Neural cell (in vitro differentiated cells): Measurements from ENCODE around the gene LDHD. TPM values are rescaled to one million over a fixed set of nuclear protein-coding genes. Genes with fewer than 3 reads are reported as not detected.

Experiments used
- H2AFZ ChIP-seq: fragments of 200-600, 300-800 bp; sonication (generic), shearing (Covaris generic); 2 replicates; pipeline ENCODE4 v1.6.0; 2014; ENCODE audit warnings: low read depth, mild to moderate bottlenecking, antibody characterized with exemption, low read length, moderate library complexity
- H3F3A ChIP-seq: fragments of 200-600 bp; shearing (Covaris generic); 2 replicates; pipeline ENCODE4 v1.6.1; 2016; ENCODE audit warnings: mild to moderate bottlenecking, moderate library complexity, mixed read lengths, antibody characterized with exemption, low read length; ENCODE audit not compliant: insufficient read depth, poor library complexity, severe bottlenecking
- H3K27ac ChIP-seq: fragments of 200-600, 300-800 bp; sonication (generic), shearing (Covaris generic); 2 replicates; pipeline ENCODE4 v1.5.1; 2014; ENCODE audit warnings: mild to moderate bottlenecking, low read length, moderate library complexity
- H3K27me3 ChIP-seq: fragments of 300-800, 200-600 bp; sonication (generic), shearing (Covaris generic); 2 replicates; pipeline ENCODE4 v1.6.0; 2014; ENCODE audit warnings: mild to moderate bottlenecking, low read depth, low read length, moderate library complexity; ENCODE audit not compliant: insufficient read depth
- H3K36me3 ChIP-seq: fragments of 300-800, 200-600 bp; sonication (generic), shearing (Covaris generic); 2 replicates; pipeline ENCODE4 v1.5.1; 2014; ENCODE audit warnings: mild to moderate bottlenecking, antibody characterized with exemption, low read length, moderate library complexity; ENCODE audit not compliant: insufficient read depth
- H3K4me2 ChIP-seq: fragments of 300-800, 200-600 bp; sonication (generic), shearing (Covaris generic); 2 replicates; pipeline ENCODE4 v1.6.0; 2014; ENCODE audit warnings: mild to moderate bottlenecking, low read length
- H3K4me3 ChIP-seq: fragments of 300-800, 200-600 bp; sonication (generic), shearing (Covaris generic); 2 replicates; pipeline ENCODE4 v1.5.1; 2014; ENCODE audit warnings: mild to moderate bottlenecking, low read length, moderate library complexity
- H3K79me2 ChIP-seq: fragments of 200-600 bp; shearing (Covaris generic); replicated peaks from 2 replicates; pipeline ENCODE4 v1.6.0; 2014; ENCODE audit warnings: mild to moderate bottlenecking, low read length, moderate library complexity; ENCODE audit not compliant: insufficient read depth
- H3K9ac ChIP-seq: fragments of 300-800, 200-600 bp; sonication (generic), shearing (Covaris generic); 2 replicates; pipeline ENCODE4 v1.6.1; 2016; ENCODE audit warnings: mild to moderate bottlenecking, low read length, mixed read lengths
- H3K9me2 ChIP-seq: fragments of 200-600 bp; shearing (Covaris generic); 2 replicates; pipeline ENCODE4 v1.6.1; 2016; ENCODE audit warnings: mild to moderate bottlenecking, low read length, mixed read lengths; ENCODE audit not compliant: insufficient read depth
- H3K9me3 ChIP-seq: fragments of 200-600, 300-800 bp; sonication (generic), shearing (Covaris generic); 2 replicates; pipeline ENCODE4 v1.6.1; 2016; ENCODE audit warnings: mild to moderate bottlenecking, mixed run types, low read length, moderate library complexity, mixed read lengths
- H4K20me1 ChIP-seq: fragments of 200-600 bp; shearing (Covaris generic); 2 replicates; pipeline ENCODE4 v1.6.1; 2016; ENCODE audit warnings: mild to moderate bottlenecking, mixed run types; ENCODE audit not compliant: insufficient read depth
- CTCF ChIP-seq: fragments of 450-650 bp; IDR thresholded peaks from 2 replicates; pipeline ENCODE4 v1.5.1; 2014; ENCODE audit warnings: antibody characterized with exemption, mild to moderate bottlenecking, moderate library complexity; ENCODE audit not compliant: poor library complexity, severe bottlenecking
- EP300 ChIP-seq: fragments of 450-650 bp; conservative IDR thresholded peaks from 2 replicates; pipeline ENCODE4 v1.6.1; 2014; ENCODE audit warnings: antibody characterized with exemption, mild to moderate bottlenecking, moderate library complexity; ENCODE audit not compliant: poor library complexity, severe bottlenecking
- EZH2 ChIP-seq: fragments of 200-600, 300-800 bp; shearing (Covaris generic), sonication (generic); IDR thresholded peaks from 2 replicates; pipeline ENCODE4 v1.6.1; 2014; ENCODE audit warnings: antibody characterized with exemption, low read length, borderline replicate concordance, mild to moderate bottlenecking; ENCODE audit not compliant: insufficient read depth, poor library complexity, severe bottlenecking
- MXI1 ChIP-seq: fragments of 450-650 bp; conservative IDR thresholded peaks from 2 replicates; pipeline ENCODE4 v1.6.1; 2014; ENCODE audit warnings: antibody characterized with exemption, mild to moderate bottlenecking; ENCODE audit not compliant: poor library complexity, severe bottlenecking
- POLR2AphosphoS5 ChIP-seq: IDR thresholded peaks from 2 replicates; pipeline ENCODE4 v1.6.1; 2012
- RAD21 ChIP-seq: fragments of 450-650 bp; conservative IDR thresholded peaks from 2 replicates; pipeline ENCODE4 v1.6.1; 2014; ENCODE audit warnings: antibody characterized with exemption, mild to moderate bottlenecking, moderate library complexity
- REST ChIP-seq: IDR thresholded peaks from 2 replicates; pipeline ENCODE4 v1.6.1; 2012; ENCODE audit warnings: borderline replicate concordance
- SMC3 ChIP-seq: fragments of 450-650 bp; conservative IDR thresholded peaks from 2 replicates; pipeline ENCODE4 v1.6.1; 2014; ENCODE audit warnings: antibody characterized with exemption, mild to moderate bottlenecking, moderate library complexity; ENCODE audit not compliant: poor library complexity
- TAF1 ChIP-seq: IDR thresholded peaks from 2 replicates; pipeline ENCODE4 v1.6.1; 2012; ENCODE audit warnings: low read depth
- polyA plus RNA-seq: library from polyadenylated mRNA; depleted of rRNA; stranded (reverse); fragments of >200 nt; gene quantifications from 2 replicates; pipeline ENCODE4 v1.2.3, GENCODE V29; 2014

The LDHD gene
- polyA plus RNA-seq, 1 donor from 2014 or later: not detected

DNA sequence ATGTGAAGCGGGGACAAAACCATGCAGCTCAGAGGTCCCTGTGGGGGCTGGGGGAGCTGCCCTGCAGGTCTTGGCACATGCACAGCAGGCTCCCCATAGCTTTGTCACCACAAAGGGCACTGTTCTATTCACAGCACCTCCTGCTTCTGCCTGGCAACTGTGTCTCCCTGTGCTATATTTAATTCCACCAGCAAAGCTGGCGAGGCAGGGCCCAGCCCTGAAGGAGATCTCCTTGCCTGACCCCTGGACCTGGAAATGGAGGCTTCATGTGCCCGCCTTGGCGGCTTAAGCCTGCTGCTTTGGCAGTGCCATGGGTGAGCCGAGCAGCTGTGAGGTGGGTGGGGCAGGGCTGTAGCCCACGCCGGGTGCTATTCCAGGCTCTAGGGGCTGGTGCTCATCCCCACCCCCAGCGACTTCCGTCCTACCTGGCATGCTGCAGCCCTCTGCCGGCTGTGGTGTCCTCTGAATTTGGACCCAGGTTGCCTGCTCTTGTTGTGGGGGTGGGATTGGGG, 6.8 kb downstream of the LDHD start:
- no peak overlapping the region for H3K27ac ChIP-seq
- no peaks in the 10 kb centered on the region for H3K9me2 ChIP-seq
- no peaks in the 10 kb centered on the region for H3K27me3 ChIP-seq
- TF ChIP-seq EZH2: no peak
- TF ChIP-seq TAF1: no peak
- no peak for TF ChIP-seq REST
- TF ChIP-seq POLR2AphosphoS5: no peak
- TF ChIP-seq RAD21: no peak
- TF ChIP-seq EP300: no peak
- no peak for TF ChIP-seq CTCF
- TF ChIP-seq MXI1: no peak
- TF ChIP-seq SMC3: no peak
- no peaks in the 10 kb centered on the region for H3K36me3 ChIP-seq
- H3K9me3 ChIP-seq: no peaks in the 10 kb centered on the region
- peaks cover 4% of the 10 kb centered on the region for H4K20me1 ChIP-seq
- no peaks in the 10 kb centered on the region for H3K79me2 ChIP-seq
- no peak overlapping the region for H2AFZ ChIP-seq
- H3K9ac ChIP-seq: no peak overlapping the region
- no peak overlapping the region for H3K4me3 ChIP-seq
- H3K4me2 ChIP-seq: no peak overlapping the region
- no peaks in the 10 kb centered on the region for H3F3A ChIP-seq

- Histone ChIP-seq H3K4me3 (no peak overlapping the region), H3K9me2 (no peaks in the 10 kb centered on the region), H3K9ac (no peak overlapping the region), H3K36me3 (no peaks in the 10 kb centered on the region), H3K9me3 (no peaks in the 10 kb centered on the region), H3K27me3 (no peaks in the 10 kb centered on the region), H3K4me2 (no peak overlapping the region), H3K79me2 (no peaks in the 10 kb centered on the region), H2AFZ (no peak overlapping the region), H4K20me1 (peaks cover 4% of the 10 kb centered on the region), H3K27ac (no peak overlapping the region), H3F3A (no peaks in the 10 kb centered on the region)
- TF ChIP-seq REST (no peak), SMC3 (no peak), CTCF (no peak), POLR2AphosphoS5 (no peak), RAD21 (no peak), MXI1 (no peak), EZH2 (no peak), EP300 (no peak), TAF1 (no peak)
Observed at GRCh38 chr16:75108792-75109731, 7.5 kb downstream of the LDHD start.
